H9 (cell line): ENCODE data around the gene JUNB. TPM values are rescaled to one million over a fixed set of nuclear protein-coding genes. Genes with fewer than 3 reads are reported as not detected.
A peak's percentile ranks its signal among the peaks of the same experiment; 100 is the strongest.

Source experiments
- DNase-seq: peaks from one replicate; pipeline ENCODE4 v3.0.0-alpha.2; 2017
- H2AFZ ChIP-seq: one replicate; pipeline ENCODE4 v1.6.1; 2013; ENCODE audit warnings: mild to moderate bottlenecking, low read length, control low read depth, moderate library complexity
- H2AK5ac ChIP-seq: 2 replicates; pipeline ENCODE4 v1.6.1; 2013; ENCODE audit warnings: low read length, control low read depth, mixed read lengths; ENCODE audit not compliant: insufficient read length
- H2BK120ac ChIP-seq: one replicate; pipeline ENCODE4 v1.6.1; 2013; ENCODE audit warnings: low read depth, mild to moderate bottlenecking, low read length, control low read depth, inconsistent platforms; ENCODE audit not compliant: poor library complexity, severe bottlenecking
- H2BK12ac ChIP-seq: 2 replicates; pipeline ENCODE4 v1.6.1; 2013; ENCODE audit warnings: low read length, control low read depth, mixed read lengths, low read depth; ENCODE audit not compliant: insufficient read length
- H2BK15ac ChIP-seq: 2 replicates; pipeline ENCODE4 v1.6.1; 2013; ENCODE audit warnings: low read depth, low read length, control low read depth
- H2BK20ac ChIP-seq: one replicate; pipeline ENCODE4 v1.6.1; 2013; ENCODE audit warnings: low read depth, mild to moderate bottlenecking, low read length, control low read depth, inconsistent platforms; ENCODE audit not compliant: poor library complexity, severe bottlenecking
- H2BK5ac ChIP-seq: 2 replicates; pipeline ENCODE4 v1.6.1; 2013; ENCODE audit warnings: low read length, control low read depth, mixed read lengths; ENCODE audit not compliant: insufficient read length
- H3K14ac ChIP-seq: 2 replicates; pipeline ENCODE4 v1.6.1; 2013; ENCODE audit warnings: low read length, control low read depth; ENCODE audit not compliant: insufficient read depth
- H3K18ac ChIP-seq: 2 replicates; pipeline ENCODE4 v1.6.1; 2013; ENCODE audit warnings: low read depth, mild to moderate bottlenecking, mixed read lengths, low read length, control low read depth; ENCODE audit not compliant: insufficient read length
- H3K23ac ChIP-seq: 2 replicates; pipeline ENCODE4 v1.6.1; 2013; ENCODE audit warnings: low read length, control low read depth, mixed read lengths, low read depth; ENCODE audit not compliant: insufficient read length
- H3K23me2 ChIP-seq: 2 replicates; pipeline ENCODE4 v1.6.1; 2013; ENCODE audit warnings: low read depth, mild to moderate bottlenecking, mixed read lengths, low read length, control low read depth; ENCODE audit not compliant: insufficient read length, poor library complexity, severe bottlenecking
- H3K27ac ChIP-seq: 2 replicates; pipeline ENCODE4 v1.5.1; 2013; ENCODE audit warnings: low read length, control low read depth, mixed read lengths, low read depth; ENCODE audit not compliant: insufficient read length
- H3K27me3 ChIP-seq: 2 replicates; pipeline ENCODE4 v1.6.1; 2013; ENCODE audit warnings: low read length, control low read depth, inconsistent platforms; ENCODE audit not compliant: insufficient read depth
- H3K4ac ChIP-seq: 2 replicates; pipeline ENCODE4 v1.6.1; 2013; ENCODE audit warnings: low read depth, mild to moderate bottlenecking, control low read depth, inconsistent platforms, low read length, moderate library complexity
- H3K4me1 ChIP-seq: 2 replicates; pipeline ENCODE4 v1.6.1; 2013; ENCODE audit warnings: low read length, control low read depth, inconsistent platforms; ENCODE audit not compliant: insufficient read depth
- H3K4me2 ChIP-seq: 2 replicates; pipeline ENCODE4 v1.6.1; 2013; ENCODE audit warnings: low read length, control low read depth, mixed read lengths; ENCODE audit not compliant: insufficient read length, insufficient read depth
- H3K56ac ChIP-seq: 2 replicates; pipeline ENCODE4 v1.6.1; 2013; ENCODE audit warnings: low read depth, mild to moderate bottlenecking, mixed read lengths, low read length, control low read depth; ENCODE audit not compliant: insufficient read length
- H3K79me1 ChIP-seq: 2 replicates; pipeline ENCODE4 v1.6.1; 2013; ENCODE audit warnings: low read depth, mild to moderate bottlenecking, moderate library complexity, low read length, control low read depth, inconsistent platforms; ENCODE audit not compliant: insufficient read depth, poor library complexity, severe bottlenecking
- H3K79me2 ChIP-seq: 2 replicates; pipeline ENCODE4 v1.6.1; 2013; ENCODE audit warnings: low read length, control low read depth, inconsistent platforms; ENCODE audit not compliant: insufficient read depth
- H3K9ac ChIP-seq: 2 replicates; pipeline ENCODE4 v1.6.1; 2013; ENCODE audit warnings: low read length, control low read depth, mixed read lengths; ENCODE audit not compliant: insufficient read length; ENCODE audit errors: extremely low read depth
- H3K9me3 ChIP-seq: one replicate; pipeline ENCODE4 v1.6.1; 2013; ENCODE audit warnings: low read depth, low read length, inconsistent platforms; ENCODE audit not compliant: control insufficient read depth
- H3T11ph ChIP-seq: one replicate; pipeline ENCODE4 v1.6.1; 2013; ENCODE audit warnings: mild to moderate bottlenecking, low read length, control low read depth, inconsistent platforms
- H4K20me1 ChIP-seq: one replicate; pipeline ENCODE4 v1.6.1; 2013; ENCODE audit not compliant: control insufficient read depth, insufficient read length, insufficient read depth
- H4K5ac ChIP-seq: 2 replicates; pipeline ENCODE4 v1.6.1; 2013; ENCODE audit warnings: low read depth, mild to moderate bottlenecking, mixed read lengths, low read length, control low read depth; ENCODE audit not compliant: insufficient read length
- H4K8ac ChIP-seq: replicated peaks from 2 replicates; pipeline ENCODE4 v1.6.1; 2013; ENCODE audit warnings: low read length, control low read depth, mixed read lengths, low read depth; ENCODE audit not compliant: insufficient read length
- H4K91ac ChIP-seq: 2 replicates; pipeline ENCODE4 v1.6.1; 2013; ENCODE audit warnings: low read depth, mild to moderate bottlenecking, moderate library complexity, mixed read lengths, low read length, control low read depth; ENCODE audit not compliant: insufficient read length
- H3K27ac Mint-ChIP-seq, 3 experiments: 2 replicates in 2 of 3; 3 replicates in 1 of 3; pipeline ENCODE4 v1.8.0; 2020 to 2021; ENCODE audit warnings: mixed read lengths in 3 of 3, mild to moderate bottlenecking in 1 of 3, moderate library complexity in 1 of 3
- H3K27me3 Mint-ChIP-seq: 2 replicates; pipeline ENCODE4 v1.8.0; 2021; ENCODE audit warnings: low read depth, mild to moderate bottlenecking, moderate library complexity, mixed read lengths
- H3K36me3 Mint-ChIP-seq, 3 experiments: 2 replicates in 2 of 3; 3 replicates in 1 of 3; pipeline ENCODE4 v1.8.0; 2020 to 2021; ENCODE audit warnings: low read depth in 3 of 3, mixed read lengths in 3 of 3; ENCODE audit not compliant: insufficient read depth in 1 of 3
- H3K4me1 Mint-ChIP-seq, 2 experiments: 2 replicates each; pipeline ENCODE4 v1.8.0; 2020; ENCODE audit warnings: mixed read lengths in 2 of 2
- H3K4me3 Mint-ChIP-seq, 2 experiments: 2 replicates in 1 of 2; 3 replicates in 1 of 2; pipeline ENCODE4 v1.8.0; 2020 to 2021; ENCODE audit warnings: mild to moderate bottlenecking in 2 of 2, mixed read lengths in 2 of 2, moderate library complexity in 1 of 2
- H3K9me3 Mint-ChIP-seq, 2 experiments: 2 replicates in 1 of 2; 3 replicates in 1 of 2; pipeline ENCODE4 v1.8.0; 2020; ENCODE audit warnings: mild to moderate bottlenecking in 2 of 2, mixed read lengths in 2 of 2, moderate library complexity in 1 of 2
- CTCF ChIP-seq: fragments of 200-600 bp; sonication (generic); conservative IDR thresholded peaks from 3 replicates; pipeline ENCODE4 v1.8.0; 2021; ENCODE audit warnings: antibody characterized with exemption, mild to moderate bottlenecking
- WGBS: extraction: QIAGEN DNeasy Blood & Tissue Kit; methylation state at CpG from one replicate; pipeline ENCODE4 v1.1.7; 2013; ENCODE audit warnings: missing lambda C conversion rate, low lambda C conversion rate, mixed read lengths; ENCODE audit not compliant: insufficient read length; ENCODE audit errors: extremely low coverage; 5-methylcytosine and 5-hydroxymethylcytosine counted together
- total RNA-seq: library from RNA; stranded (reverse); gene quantifications from 2 replicates; pipeline ENCODE4 v1.2.1, GENCODE V29; 2021

Gene JUNB
- total RNA-seq, 1 experiment from 2014 or later = 15.9 TPM

DNA sequence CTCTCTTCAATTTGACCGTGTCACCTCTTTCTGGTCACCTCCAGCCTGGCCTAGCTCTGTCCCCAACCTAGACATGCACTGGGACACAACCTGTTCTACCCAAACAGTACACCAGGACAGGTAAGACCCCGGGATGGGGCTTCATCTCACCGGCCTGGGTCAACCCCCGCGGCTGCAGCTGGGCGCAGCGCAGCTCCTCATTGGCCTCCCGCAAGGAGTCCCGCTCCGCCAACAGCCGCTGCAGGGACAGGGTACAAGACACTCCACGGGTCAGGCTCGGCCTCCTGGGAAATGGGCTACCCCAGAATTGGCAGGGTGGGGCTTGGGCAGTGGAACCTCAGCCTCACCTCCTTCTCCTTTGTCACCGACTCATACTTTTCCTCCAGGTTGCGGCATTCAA, 23.6 kb upstream of the JUNB start:
- H4K20me1 ChIP-seq = no peaks in the 10 kb centered on the region
- H3T11ph ChIP-seq = no peak overlapping the region
- H2BK12ac ChIP-seq = no peak overlapping the region
- H3K27me3 ChIP-seq = no peaks in the 10 kb centered on the region
- peaks cover 34 to 57% (median 49%) of the 10 kb centered on the region in 3 experiments for H3K36me3 Mint-ChIP-seq
- no peak overlapping the region for H2BK5ac ChIP-seq
- no peaks in the 10 kb centered on the region for H3K9me3 Mint-ChIP-seq
- no peaks in the 10 kb centered on the region for H3K79me2 ChIP-seq
- no peaks in the 10 kb centered on the region; the same call in 1 of the 2 replicates for H3K4me1 ChIP-seq
- H3K27ac Mint-ChIP-seq = no peak overlapping the region; a peak in 1 of 7 replicates
- DNase-seq = no peak
- no peak overlapping the region for H4K5ac ChIP-seq
- no peaks in the 10 kb centered on the region for H3K27me3 Mint-ChIP-seq
- H3K4me3 Mint-ChIP-seq = peak overlapping the region in 1 of 2 experiments; percentile 46; a peak in 1 of 5 replicates
- no peak overlapping the region for H3K4ac ChIP-seq
- H4K8ac ChIP-seq = no peak overlapping the region
- no peak overlapping the region for H3K27ac ChIP-seq
- H3K23ac ChIP-seq = no peak overlapping the region
- H2BK20ac ChIP-seq = no peak overlapping the region
- H3K9ac ChIP-seq = no peak overlapping the region
- no peaks in the 10 kb centered on the region for H3K23me2 ChIP-seq
- H2BK15ac ChIP-seq = no peak overlapping the region
- peaks cover 13 to 21% of the 10 kb centered on the region in 2 experiments for H3K4me1 Mint-ChIP-seq
- no peaks in the 10 kb centered on the region for H3K9me3 ChIP-seq
- H4K91ac ChIP-seq = no peak overlapping the region
- no peak overlapping the region for H3K4me2 ChIP-seq
- H3K79me1 ChIP-seq = no peaks in the 10 kb centered on the region
- H2AK5ac ChIP-seq = no peak overlapping the region
- no peak overlapping the region for H3K14ac ChIP-seq
- TF ChIP-seq CTCF = no peak
- no peak overlapping the region for H2BK120ac ChIP-seq
- no peak overlapping the region for H2AFZ ChIP-seq
- no peak overlapping the region for H3K56ac ChIP-seq
- WGBS = no CpG with 5 or more reads among the region's 15 CpGs
- H3K18ac ChIP-seq = no peak overlapping the region
